Upper lobe of right lung (tissue), 1 donor: ENCODE results near the gene FYCO1. TPM values are rescaled to one million over a fixed set of nuclear protein-coding genes. Genes with fewer than 3 reads are reported as not detected.

Experiments
- ATAC-seq: fragments of 200-7000 bp; cut with Tn5 transposase; one replicate; pipeline ENCODE4 v1.9.1; 2020; ENCODE audit warnings: mild to moderate bottlenecking, moderate library complexity
- DNase-seq: peaks from one replicate; pipeline ENCODE4 v3.0.0-alpha.2; 2020
- H3K27ac ChIP-seq: fragments of 200-600 bp; one replicate; pipeline ENCODE4 v1.8.0; 2022
- H3K27me3 ChIP-seq: fragments of 200-600 bp; one replicate; pipeline ENCODE4 v1.8.0; 2022; ENCODE audit warnings: mild to moderate bottlenecking
- H3K36me3 ChIP-seq: fragments of 200-600 bp; one replicate; pipeline ENCODE4 v1.8.0; 2022
- H3K4me1 ChIP-seq: fragments of 200-600 bp; one replicate; pipeline ENCODE4 v1.8.0; 2022
- H3K4me3 ChIP-seq: fragments of 200-600 bp; one replicate; pipeline ENCODE4 v1.8.0; 2022; ENCODE audit warnings: mild to moderate bottlenecking
- H3K9me3 ChIP-seq: fragments of 200-600 bp; one replicate; pipeline ENCODE4 v1.8.0; 2022
- intact Hi-C: fragments of 100-400 bp; cut with DNase I; formaldehyde crosslinking; loops from one replicate; pipeline ENCODE4 v1.11.0; 2022
- total RNA-seq: library from RNA; stranded (reverse); fragmentation: NEBNext Ultra II Directional; extraction: Animal tissue kit (Norgen Biotek cat#: 25700); gene quantifications from one replicate; pipeline ENCODE4 v1.2.1, GENCODE V29; 2021
- TF ChIP-seq, protein P1 (sequence below): fragments of 200-600 bp; IDR thresholded peaks from one replicate; pipeline ENCODE4 v1.8.0; 2022; ENCODE audit warnings: antibody characterized with exemption
- donor health status: DM: no; HTN: yes; CAD: no; lungs with severe emphysema.

The FYCO1 gene
- total RNA-seq, 1 donor from 2014 or later, result 47.3 TPM

DNA sequence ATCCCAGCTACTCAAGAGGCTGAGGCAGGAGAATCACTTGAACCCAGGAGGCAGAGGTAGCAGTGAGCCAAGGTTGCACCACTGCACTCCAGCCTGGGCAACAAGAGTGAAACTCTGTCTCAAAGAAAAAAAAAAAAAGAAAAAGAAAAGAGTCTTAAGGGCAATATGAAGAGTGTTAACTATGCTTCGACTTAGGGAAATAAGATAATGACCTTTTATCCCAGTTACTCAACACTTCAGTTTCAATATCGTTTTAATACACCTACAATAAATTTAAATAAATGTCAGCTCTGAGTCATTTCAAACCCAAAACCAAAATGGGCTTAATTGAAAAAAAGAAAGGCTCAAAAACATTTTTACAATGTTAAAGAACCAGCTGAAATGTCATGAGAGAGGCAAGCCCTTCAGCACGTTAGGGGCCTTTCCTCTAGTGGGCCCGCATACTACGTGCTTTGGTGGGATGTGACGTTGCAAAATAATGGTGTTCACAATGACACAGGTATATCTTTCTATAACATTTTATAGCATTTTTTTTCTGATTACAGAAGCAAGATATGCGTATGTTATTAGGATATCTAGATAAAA lies 15.3 kb downstream of the FYCO1 start:
- DNase-seq (no peak), ATAC-seq (no peak)
- no peaks in the 10 kb centered on the region for H3K9me3 ChIP-seq
- TF ChIP-seq, protein P1, sequence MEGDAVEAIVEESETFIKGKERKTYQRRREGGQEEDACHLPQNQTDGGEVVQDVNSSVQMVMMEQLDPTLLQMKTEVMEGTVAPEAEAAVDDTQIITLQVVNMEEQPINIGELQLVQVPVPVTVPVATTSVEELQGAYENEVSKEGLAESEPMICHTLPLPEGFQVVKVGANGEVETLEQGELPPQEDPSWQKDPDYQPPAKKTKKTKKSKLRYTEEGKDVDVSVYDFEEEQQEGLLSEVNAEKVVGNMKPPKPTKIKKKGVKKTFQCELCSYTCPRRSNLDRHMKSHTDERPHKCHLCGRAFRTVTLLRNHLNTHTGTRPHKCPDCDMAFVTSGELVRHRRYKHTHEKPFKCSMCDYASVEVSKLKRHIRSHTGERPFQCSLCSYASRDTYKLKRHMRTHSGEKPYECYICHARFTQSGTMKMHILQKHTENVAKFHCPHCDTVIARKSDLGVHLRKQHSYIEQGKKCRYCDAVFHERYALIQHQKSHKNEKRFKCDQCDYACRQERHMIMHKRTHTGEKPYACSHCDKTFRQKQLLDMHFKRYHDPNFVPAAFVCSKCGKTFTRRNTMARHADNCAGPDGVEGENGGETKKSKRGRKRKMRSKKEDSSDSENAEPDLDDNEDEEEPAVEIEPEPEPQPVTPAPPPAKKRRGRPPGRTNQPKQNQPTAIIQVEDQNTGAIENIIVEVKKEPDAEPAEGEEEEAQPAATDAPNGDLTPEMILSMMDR, result no peak
- no peaks in the 10 kb centered on the region for H3K27me3 ChIP-seq
- peaks cover 67% of the 10 kb centered on the region for H3K36me3 ChIP-seq
- no peak overlapping the region for H3K27ac ChIP-seq
- intact Hi-C loops, result no loop called here
- H3K4me1 ChIP-seq, result peaks cover 11% of the 10 kb centered on the region
- no peak overlapping the region for H3K4me3 ChIP-seq

DNA sequence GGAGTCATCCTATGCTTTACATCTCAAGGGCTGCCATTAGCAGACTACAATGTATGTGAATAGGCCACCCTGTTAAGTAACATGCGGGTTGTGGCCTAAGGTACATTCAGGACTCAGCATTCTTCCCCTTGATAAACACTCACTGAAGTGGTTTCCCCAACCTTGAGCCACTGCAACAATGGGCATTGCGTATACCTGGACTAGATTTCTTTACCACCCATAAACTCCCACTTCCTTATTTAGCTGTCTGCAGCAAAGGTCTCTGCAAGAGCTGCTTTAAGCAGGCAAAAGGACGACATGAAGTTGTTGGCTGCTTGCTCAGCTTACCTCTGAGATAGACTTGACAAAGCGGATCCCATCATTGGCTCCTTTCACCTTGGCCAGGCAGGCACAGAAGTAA lies 16.2 kb downstream of the FYCO1 start:
- ATAC-seq (peak; percentile 44), DNase-seq (no peak)
- peaks cover 7% of the 10 kb centered on the region for H3K4me1 ChIP-seq
- no peak overlapping the region for H3K4me3 ChIP-seq
- no peaks in the 10 kb centered on the region for H3K9me3 ChIP-seq
- H3K27me3 ChIP-seq, result no peaks in the 10 kb centered on the region
- peaks cover 73% of the 10 kb centered on the region for H3K36me3 ChIP-seq
- peak overlapping the region; percentile 34 for H3K27ac ChIP-seq
- intact Hi-C loops, result no loop called here
- TF ChIP-seq, protein P1, result no peak

DNA sequence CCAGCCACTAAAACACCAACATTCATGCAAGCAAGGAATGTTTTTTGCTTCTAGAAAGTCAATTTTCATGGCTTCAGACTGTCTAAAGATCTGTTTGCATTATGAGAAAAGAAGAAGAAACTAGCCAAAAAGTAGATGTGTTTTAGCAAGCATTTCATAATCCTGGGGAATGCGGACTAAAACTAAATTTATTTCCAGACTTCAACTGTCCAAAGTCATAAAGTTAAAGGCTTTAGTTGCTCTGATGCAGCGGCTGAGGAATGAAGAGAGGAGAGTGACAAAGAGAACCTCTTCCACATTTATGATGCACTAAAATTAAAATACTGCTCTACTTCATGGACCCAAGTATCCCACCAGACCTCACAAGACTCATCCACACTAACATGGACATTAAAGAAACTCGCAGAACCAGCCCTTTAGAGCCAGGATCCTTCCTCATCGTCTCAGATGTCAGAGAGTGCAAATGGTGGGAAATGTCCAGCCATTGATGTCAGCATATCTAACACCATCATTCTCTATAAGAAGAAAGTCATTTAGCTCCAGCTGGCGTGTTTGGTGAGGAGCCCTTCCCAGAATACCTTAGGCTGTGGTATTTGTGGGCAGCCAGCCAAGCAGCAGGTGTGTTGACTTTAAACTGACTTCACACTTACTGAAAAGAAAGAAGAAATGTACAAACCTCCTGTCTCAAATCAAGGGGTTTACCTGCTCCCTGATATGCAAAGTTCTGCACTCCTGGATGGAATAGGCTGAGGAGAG lies 17.4 kb downstream of the FYCO1 start:
- peak; percentile 82 for DNase-seq
- Histone ChIP-seq H3K4me1 (peaks cover 7% of the 10 kb centered on the region), H3K36me3 (peaks cover 72% of the 10 kb centered on the region)

DNA sequence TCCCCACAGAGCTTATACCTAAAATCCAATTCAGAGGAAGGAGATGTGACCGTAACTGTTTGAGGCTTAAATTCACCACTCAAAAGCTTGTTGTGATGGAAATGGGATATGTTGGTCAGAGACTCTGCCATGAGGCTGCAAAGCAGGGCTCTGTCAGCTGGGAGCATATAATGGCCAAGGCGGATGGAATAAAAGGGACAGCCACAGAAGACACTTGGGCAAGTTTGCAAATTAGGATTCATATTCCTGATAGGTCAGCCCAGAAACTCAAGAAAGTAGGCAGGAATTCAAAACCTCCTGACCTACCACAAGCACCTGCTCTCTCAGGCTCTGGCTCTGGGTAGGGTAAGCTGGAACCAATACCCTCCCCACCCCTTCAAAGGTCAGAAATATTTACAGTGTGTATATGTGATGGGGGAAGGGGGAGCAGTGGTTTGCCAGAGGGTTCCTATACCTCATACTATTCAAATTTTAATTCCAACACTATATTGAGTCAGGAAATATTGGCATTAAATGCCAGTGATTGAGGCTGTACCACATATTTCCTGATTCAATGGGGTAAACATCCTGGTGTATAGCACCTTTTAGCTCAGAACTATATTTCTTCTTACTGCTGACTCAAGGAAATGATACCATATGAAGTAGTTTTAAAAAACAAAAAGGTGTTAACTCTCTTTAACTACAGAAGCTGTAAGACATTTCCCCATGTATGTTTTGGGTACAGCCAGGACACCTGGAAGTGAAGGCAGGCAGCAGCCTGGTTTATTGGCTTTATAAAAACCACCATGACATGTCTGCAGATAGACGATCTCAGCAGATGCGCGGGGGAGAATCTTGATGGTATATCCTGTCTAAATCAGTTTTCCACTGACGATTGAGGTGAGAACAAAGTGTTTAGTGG lies 19.2 kb downstream of the FYCO1 start:
- peaks cover 66% of the 10 kb centered on the region for H3K36me3 ChIP-seq
- no peaks in the 10 kb centered on the region for H3K27me3 ChIP-seq
- intact Hi-C loops, result no loop called here
- no peak overlapping the region for H3K4me3 ChIP-seq
- DNase-seq, result no peak
- peak overlapping the region; percentile 11 for H3K27ac ChIP-seq
- TF ChIP-seq, protein P1, result no peak
- peaks cover 16% of the 10 kb centered on the region for H3K4me1 ChIP-seq
- H3K9me3 ChIP-seq, result no peaks in the 10 kb centered on the region
- ATAC-seq, result no peak

More for the DNA sequence above, 17.4 kb downstream of the FYCO1 start:
- ATAC-seq, result peak; percentile 78
- peak overlapping the region; percentile 34 for H3K27ac ChIP-seq
- intact Hi-C loops, result no loop called here
- no peaks in the 10 kb centered on the region for H3K9me3 ChIP-seq
- H3K27me3 ChIP-seq, result no peaks in the 10 kb centered on the region
- TF ChIP-seq, protein P1, result no peak
- H3K4me3 ChIP-seq, result no peak overlapping the region

DNA sequence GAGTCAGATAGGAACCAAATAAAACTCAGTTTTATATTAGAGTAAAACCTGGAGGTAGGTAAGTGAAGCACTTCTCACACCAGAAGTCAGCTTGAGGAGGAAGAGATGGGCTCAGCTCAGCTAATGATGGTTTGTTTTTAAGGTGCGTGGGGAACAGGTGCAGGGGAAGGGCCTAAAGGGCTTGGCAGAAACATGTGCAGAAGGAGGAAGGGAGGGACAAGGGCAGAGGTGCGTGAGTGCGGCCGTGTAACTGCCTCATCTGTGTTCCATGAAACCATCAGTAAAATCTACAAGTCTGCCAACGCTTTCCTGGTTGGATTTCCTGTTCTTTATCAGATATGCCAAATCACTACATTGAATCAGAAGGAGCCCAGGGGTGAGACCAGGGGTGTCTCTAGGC lies 19.9 kb downstream of the FYCO1 start:
- Histone ChIP-seq H3K27ac (peak overlapping the region; percentile 11), H3K27me3 (no peaks in the 10 kb centered on the region), H3K4me1 (peaks cover 16% of the 10 kb centered on the region), H3K36me3 (peaks cover 63% of the 10 kb centered on the region), H3K4me3 (no peak overlapping the region), H3K9me3 (no peaks in the 10 kb centered on the region)
- intact Hi-C loops, result no loop called here
- TF ChIP-seq, protein P1, result no peak
- no peak for ATAC-seq
- DNase-seq, result no peak
